MM.1S (cell line): ENCODE data around the gene BCKDK.

ENCODE experiments used
- DNase-seq: peaks from one replicate; pipeline ENCODE4 v3.0.0-alpha.2; 2015
- H2AFZ ChIP-seq: fragments of 300-600 bp; sonication (generic); 2 replicates; pipeline ENCODE4 v1.6.0; 2016; ENCODE audit warnings: antibody characterized with exemption, low read length
- H3F3A ChIP-seq: fragments of 300-600 bp; sonication (generic); 2 replicates; pipeline ENCODE4 v1.6.1; 2016; ENCODE audit warnings: mild to moderate bottlenecking, antibody characterized with exemption, low read length, moderate library complexity, mixed read lengths; ENCODE audit not compliant: insufficient read depth
- H3K27ac ChIP-seq: fragments of 300-600 bp; sonication (generic); 2 replicates; pipeline ENCODE4 v1.5.1; 2016; ENCODE audit warnings: mild to moderate bottlenecking, low read length
- H3K27me3 ChIP-seq: fragments of 300-600 bp; sonication (generic); replicated peaks from 2 replicates; pipeline ENCODE4 v1.6.0; 2016; ENCODE audit warnings: low read length; ENCODE audit not compliant: insufficient read depth
- H3K36me3 ChIP-seq: fragments of 300-600 bp; sonication (generic); replicated peaks from 2 replicates; pipeline ENCODE4 v1.6.1; 2016; ENCODE audit warnings: mild to moderate bottlenecking, low read length, mixed read lengths; ENCODE audit not compliant: insufficient read depth
- H3K4me1 ChIP-seq: fragments of 300-600 bp; sonication (generic); 2 replicates; pipeline ENCODE4 v1.6.1; 2016; ENCODE audit warnings: low read length, mixed read lengths
- H3K4me2 ChIP-seq: fragments of 300-600 bp; sonication (generic); 2 replicates; pipeline ENCODE4 v1.6.0; 2016; ENCODE audit warnings: low read depth, low read length
- H3K4me3 ChIP-seq: fragments of 300-600 bp; sonication (generic); 2 replicates; pipeline ENCODE4 v1.5.1; 2016; ENCODE audit warnings: low read length, mixed read lengths
- H3K79me2 ChIP-seq: fragments of 300-600 bp; sonication (generic); 2 replicates; pipeline ENCODE4 v1.6.1; 2016; ENCODE audit warnings: mixed run types, low read length, mixed read lengths
- H3K9ac ChIP-seq: fragments of 300-600 bp; sonication (generic); 2 replicates; pipeline ENCODE4 v1.6.1; 2016; ENCODE audit warnings: low read length, mixed read lengths
- H3K9me2 ChIP-seq: fragments of 300-600 bp; sonication (generic); replicated peaks from 2 replicates; pipeline ENCODE4 v1.6.1; 2016; ENCODE audit warnings: mild to moderate bottlenecking, low read length, mixed read lengths; ENCODE audit not compliant: insufficient read depth
- H3K9me3 ChIP-seq: fragments of 300-600 bp; sonication (generic); replicated peaks from 2 replicates; pipeline ENCODE4 v1.6.1; 2016; ENCODE audit warnings: mild to moderate bottlenecking, low read length, mixed read lengths; ENCODE audit not compliant: insufficient read depth
- H4K20me1 ChIP-seq: fragments of 300-600 bp; sonication (generic); 2 replicates; pipeline ENCODE4 v1.6.1; 2016; ENCODE audit warnings: mild to moderate bottlenecking, low read length, moderate library complexity, mixed read lengths; ENCODE audit not compliant: insufficient read depth
- CTCF ChIP-seq: fragments of 300-600 bp; sonication (generic); IDR thresholded peaks from 2 replicates; pipeline ENCODE4 v1.5.1; 2016; ENCODE audit warnings: antibody characterized with exemption, low read length, mixed read lengths
- EZH2 ChIP-seq: fragments of 300-600 bp; sonication (generic); optimal IDR thresholded peaks from 2 replicates; pipeline ENCODE3; 2017; ENCODE audit warnings: low read depth, mild to moderate bottlenecking, antibody characterized with exemption, low read length, mixed read lengths
- EZH2phosphoT487 ChIP-seq: fragments of 300-600 bp; sonication (generic); IDR thresholded peaks from 2 replicates; pipeline ENCODE4 v1.6.1; 2018; ENCODE audit warnings: antibody characterized with exemption, low read length

BCKDK gene

GRCh38 chr16:31078597-31079341 lies 29.4 kb upstream of the BCKDK start:
- H3K27me3 ChIP-seq: no peaks in the 10 kb centered on the region
- peaks cover 6% of the 10 kb centered on the region for H3F3A ChIP-seq
- H3K27ac ChIP-seq: no peak overlapping the region
- no peak overlapping the region for H3K4me2 ChIP-seq
- no peaks in the 10 kb centered on the region for H3K9me2 ChIP-seq
- H3K4me3 ChIP-seq: no peak overlapping the region
- H4K20me1 ChIP-seq: no peaks in the 10 kb centered on the region
- TF ChIP-seq EZH2: no peak
- TF ChIP-seq EZH2phosphoT487: no peak
- TF ChIP-seq CTCF: no peak
- no peaks in the 10 kb centered on the region for H3K4me1 ChIP-seq
- H3K9me3 ChIP-seq: no peaks in the 10 kb centered on the region
- H3K79me2 ChIP-seq: peaks cover 61% of the 10 kb centered on the region
- no peak for DNase-seq
- H3K9ac ChIP-seq: no peak overlapping the region
- H3K36me3 ChIP-seq: no peaks in the 10 kb centered on the region
- no peak overlapping the region for H2AFZ ChIP-seq

- Histone ChIP-seq H3K27ac (no peak overlapping the region), H3K27me3 (no peaks in the 10 kb centered on the region), H3K79me2 (peaks cover 59% of the 10 kb centered on the region), H3K4me2 (no peak overlapping the region), H3F3A (0 out of 2 replicates have a peak, but pooled peaks cover 4% of the 10 kb centered on the region), H3K9me2 (no peaks in the 10 kb centered on the region), H3K9ac (no peak overlapping the region), H3K4me1 (no peaks in the 10 kb centered on the region), H3K4me3 (no peak overlapping the region), H4K20me1 (no peaks in the 10 kb centered on the region), H3K36me3 (no peaks in the 10 kb centered on the region), H3K9me3 (no peaks in the 10 kb centered on the region), H2AFZ (no peak overlapping the region)
- no peak for DNase-seq
- TF ChIP-seq CTCF (no peak), EZH2 (no peak), EZH2phosphoT487 (no peak)
These were observed 28.7 kb upstream of the BCKDK start for GRCh38 chr16:31079342-31079944.

GRCh38 chr16:31080035-31080629 lies 28.1 kb upstream of the BCKDK start:
- Histone ChIP-seq H2AFZ (no peak overlapping the region), H3K79me2 (peaks cover 52% of the 10 kb centered on the region), H3K27me3 (no peaks in the 10 kb centered on the region), H3K4me1 (no peaks in the 10 kb centered on the region), H3K36me3 (no peaks in the 10 kb centered on the region), H4K20me1 (no peaks in the 10 kb centered on the region), H3K9ac (no peak overlapping the region), H3K9me3 (no peaks in the 10 kb centered on the region), H3K27ac (no peak overlapping the region), H3K9me2 (no peaks in the 10 kb centered on the region), H3F3A (0 out of 2 replicates have a peak, but pooled peaks cover 4% of the 10 kb centered on the region), H3K4me3 (no peak overlapping the region), H3K4me2 (no peak overlapping the region)
- no peak for DNase-seq
- TF ChIP-seq EZH2phosphoT487 (no peak), EZH2 (no peak), CTCF (no peak)
